ENCODE results near the gene RSPH1.

Gene RSPH1

GRCh38 chr21:42496120-42496838 is at the start of gene RSPH1:
Gene RSPH1, minus strand, starts transcription at chr21:42496224. Its CDS starts 38 bp downstream, at chr21:42496186.
- peak; percentile 99 for DNase-seq (ENCODE audit: low spot score)

GRCh38 chr21:42545745-42546144 is 49.7 kb upstream of the RSPH1 start:
- peak; percentile 39 for DNase-seq (ENCODE audit: low spot score)

DNA sequence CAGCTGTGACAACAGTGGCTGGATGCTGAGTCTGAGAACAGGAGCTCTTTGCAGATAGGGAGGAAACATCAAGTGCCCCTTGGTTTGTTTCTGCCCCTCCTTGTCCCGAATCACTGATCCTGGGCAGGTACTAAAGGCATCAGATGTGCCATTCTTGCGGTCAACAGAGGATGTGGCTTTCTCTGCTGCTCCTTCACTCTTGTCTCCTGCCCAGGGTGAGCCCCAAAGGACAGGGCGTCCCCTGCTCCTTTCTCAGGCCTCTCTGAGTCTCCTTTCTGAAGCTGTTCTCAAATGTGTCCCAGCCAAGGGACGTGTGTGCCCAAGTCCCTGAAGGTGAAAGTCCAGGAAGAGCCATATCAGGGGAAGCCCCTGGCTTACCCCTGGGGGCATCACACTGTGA is 49.3 kb upstream of the RSPH1 start:
- no peak for DNase-seq (ENCODE audit: low spot score)

- DNase-seq (ENCODE audit: low spot score), result no peak
Measured at GRCh38 chr21:42544544-42544943, 48.5 kb upstream of the RSPH1 start.

DNA sequence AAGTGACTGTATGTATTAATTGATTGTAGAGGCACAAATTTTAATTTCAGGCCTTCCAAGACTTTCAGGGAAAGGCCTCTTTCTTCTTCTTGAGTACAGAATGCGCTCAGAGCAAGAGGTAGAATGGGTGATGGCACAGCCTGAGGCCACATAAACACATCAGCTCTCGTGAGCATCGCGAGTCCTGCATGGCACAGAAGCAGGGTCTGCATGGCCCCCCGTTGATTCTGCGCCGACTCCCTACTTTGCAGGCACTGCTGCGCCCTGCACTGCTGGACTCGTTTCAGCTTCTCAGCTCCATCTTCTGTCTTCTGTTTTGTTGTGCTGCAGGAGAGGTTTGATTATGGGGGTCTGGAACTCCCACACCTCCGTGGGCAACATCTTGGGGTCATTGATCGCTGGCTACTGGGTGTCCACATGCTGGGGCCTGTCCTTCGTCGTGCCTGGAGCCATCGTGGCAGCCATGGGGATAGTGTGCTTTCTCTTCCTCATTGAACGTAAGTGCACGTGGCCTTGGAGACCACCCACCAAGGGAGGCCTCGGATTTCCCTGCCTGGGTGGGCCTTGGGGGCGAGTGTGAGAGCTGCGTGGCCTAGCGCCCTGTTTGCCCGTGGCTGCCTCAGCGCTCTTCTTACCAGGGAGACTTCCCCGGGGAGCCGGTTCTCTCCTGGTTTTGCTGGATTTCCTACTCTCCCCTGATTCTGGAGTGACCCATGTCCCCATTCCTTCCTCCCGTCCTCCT is 47.3 kb upstream of the RSPH1 start:
- no peak for DNase-seq (ENCODE audit: low spot score)

- DNase-seq (ENCODE audit: low spot score), result no peak
Measured at GRCh38 chr21:42542596-42542995, 46.6 kb upstream of the RSPH1 start.

- no peak for DNase-seq (ENCODE audit: low spot score)
Measured at GRCh38 chr21:42542196-42542595, 46.2 kb upstream of the RSPH1 start.

DNA sequence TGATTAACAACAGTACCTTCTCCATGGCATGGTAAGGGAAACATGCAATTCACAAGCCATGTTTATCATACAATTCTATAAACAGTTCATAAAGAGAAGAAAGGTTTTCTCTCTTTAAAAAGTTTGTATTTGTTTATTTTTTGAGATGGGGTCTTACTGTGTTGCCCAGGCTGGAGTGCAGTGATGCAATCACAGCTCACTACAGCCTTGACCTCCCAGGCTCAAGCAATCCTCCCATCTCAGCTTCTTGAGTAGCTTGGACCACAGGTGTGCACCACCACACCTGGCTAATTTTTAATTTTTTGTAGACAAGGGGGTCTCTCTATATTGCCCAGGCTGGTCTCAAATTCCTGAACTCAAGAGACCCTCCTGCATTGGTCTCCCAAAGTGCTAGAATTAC is 45.6 kb upstream of the RSPH1 start:
- no peak for DNase-seq (ENCODE audit: low spot score)

GRCh38 chr21:42541174-42541573 is 45.1 kb upstream of the RSPH1 start:
- no peak for DNase-seq (ENCODE audit: low spot score)

DNA sequence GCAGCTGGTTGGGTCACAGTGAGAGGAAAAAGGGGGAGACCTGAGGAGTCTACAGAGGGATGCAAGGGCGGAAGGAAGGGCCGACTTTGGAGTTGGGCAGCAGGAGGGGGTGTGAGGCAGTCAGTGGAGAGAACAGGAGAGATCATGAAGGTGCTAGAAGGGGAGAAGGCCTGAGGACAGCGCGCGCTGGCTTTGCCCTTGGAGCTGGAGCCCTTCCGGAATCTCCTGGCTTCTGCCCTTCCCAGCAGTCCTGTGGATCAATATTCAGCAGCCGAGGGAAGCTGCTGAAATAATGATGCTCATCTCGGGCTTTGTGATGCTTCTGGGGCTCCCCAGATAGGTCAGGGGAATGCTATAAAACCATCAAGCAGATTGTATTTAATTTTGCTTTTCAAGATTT is 44.4 kb upstream of the RSPH1 start:
- DNase-seq (ENCODE audit: low spot score), result no peak

DNA sequence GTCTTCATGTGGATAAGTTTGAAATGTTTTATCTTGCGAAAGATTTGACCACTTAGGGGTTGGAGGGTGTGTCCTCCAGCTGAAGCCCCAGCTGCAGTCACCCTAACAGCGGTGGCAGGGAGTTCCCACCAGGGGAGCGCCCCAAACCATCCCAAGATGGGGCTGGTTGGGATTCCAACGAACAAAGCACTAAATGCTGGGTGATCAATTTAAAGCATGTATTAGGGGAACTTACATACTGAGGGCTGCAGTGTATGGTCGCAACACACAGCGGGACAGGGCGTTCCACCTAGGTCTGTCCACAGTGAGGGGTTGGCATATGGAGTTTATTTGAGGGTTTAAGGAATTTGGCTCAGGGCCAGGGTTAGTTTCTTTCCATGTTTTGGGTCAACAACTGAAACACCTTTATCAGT is 43.9 kb upstream of the RSPH1 start:
- peak; percentile 13 for DNase-seq (ENCODE audit: low spot score)

DNA sequence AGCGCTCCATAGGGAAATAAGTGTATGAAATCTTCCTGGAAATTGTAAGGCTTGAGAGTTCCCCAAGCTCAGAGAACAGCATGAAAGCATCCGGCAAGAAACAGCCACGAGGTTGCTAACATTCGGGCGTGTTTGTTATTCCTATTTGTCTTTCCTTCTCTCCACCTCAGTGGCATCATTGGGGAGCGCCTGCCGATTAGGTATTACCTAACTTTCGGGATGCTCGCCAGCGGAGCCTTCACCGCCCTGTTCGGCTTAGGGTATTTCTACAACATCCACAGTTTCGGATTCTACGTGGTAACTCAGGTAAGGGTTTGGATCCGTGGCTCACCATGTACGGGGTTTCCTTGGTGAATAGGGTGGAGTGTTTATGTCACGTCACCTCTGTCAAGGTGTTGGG is 43.3 kb upstream of the RSPH1 start:
- no peak for DNase-seq (ENCODE audit: low spot score)

DNA sequence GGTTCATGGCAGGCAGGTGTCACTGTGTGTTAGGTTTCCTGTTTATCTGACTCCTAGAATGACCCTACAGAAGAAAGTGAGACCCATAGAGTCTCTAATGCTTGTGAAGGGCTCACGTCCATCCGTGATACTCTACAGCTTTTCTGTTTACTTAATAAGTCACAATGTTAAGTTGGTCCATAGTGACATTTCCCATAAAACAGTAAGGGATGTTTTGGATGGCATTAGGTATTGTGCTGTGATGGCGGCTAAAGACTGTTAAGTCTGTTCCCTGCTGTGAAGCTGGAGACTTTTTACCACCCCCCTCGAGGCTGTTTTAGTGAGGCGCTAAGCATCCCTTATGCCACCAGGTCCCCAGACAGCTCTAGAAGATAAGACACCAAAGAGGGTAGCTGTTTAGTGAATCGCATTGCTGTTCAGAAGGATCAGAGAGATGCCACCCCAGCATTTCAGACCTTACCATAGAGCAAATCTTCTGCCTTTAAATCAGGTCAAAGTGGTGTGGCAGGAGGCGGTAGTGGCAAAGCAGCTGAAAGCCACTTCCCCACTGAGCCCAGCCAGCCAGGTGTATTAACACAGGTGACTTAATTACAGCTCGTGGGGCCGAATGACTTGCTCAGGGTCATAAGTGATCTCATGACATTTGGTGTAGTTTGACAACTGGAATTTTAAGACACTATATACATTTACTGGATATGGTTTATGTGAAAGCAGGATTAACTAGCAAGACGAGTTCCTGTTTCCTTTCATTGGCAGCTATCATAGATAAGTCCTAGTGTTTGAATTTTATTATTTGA is 42.7 kb upstream of the RSPH1 start:
- DNase-seq (ENCODE audit: low spot score), result no peak

DNA sequence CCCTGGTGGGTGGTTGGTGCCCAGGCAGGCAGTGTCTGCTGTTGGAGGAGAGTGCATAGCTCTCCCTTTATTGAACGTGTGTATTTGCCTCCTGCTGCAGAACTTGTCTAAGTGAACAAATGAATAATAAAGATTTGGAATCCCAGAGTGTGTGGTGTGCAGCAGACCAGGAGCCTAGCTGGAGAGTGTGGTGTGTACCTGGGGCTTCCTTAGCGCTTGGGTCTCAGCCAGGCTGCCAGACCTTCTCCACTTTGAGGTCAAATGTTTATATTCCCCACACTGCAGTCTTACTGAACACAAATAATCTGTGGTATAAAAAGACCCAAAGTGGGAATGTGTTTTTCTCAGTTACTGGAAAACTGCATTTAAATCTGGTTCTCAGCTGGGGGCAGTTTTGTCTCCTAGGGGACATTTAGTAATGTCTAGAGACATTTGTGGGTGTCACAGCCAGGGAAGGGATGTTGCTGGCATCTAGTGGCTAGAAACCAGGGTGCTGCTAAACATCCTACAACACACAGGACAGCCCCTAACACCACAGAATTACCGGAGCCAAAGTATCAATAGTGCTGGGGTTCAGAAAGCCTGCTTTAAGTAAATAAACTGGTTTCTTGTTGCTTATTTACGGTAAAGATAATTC is 41.2 kb upstream of the RSPH1 start:
- no peak for DNase-seq (ENCODE audit: low spot score)

GRCh38 chr21:42536601-42537000 is 40.6 kb upstream of the RSPH1 start:
- DNase-seq (ENCODE audit: low spot score), result no peak

DNA sequence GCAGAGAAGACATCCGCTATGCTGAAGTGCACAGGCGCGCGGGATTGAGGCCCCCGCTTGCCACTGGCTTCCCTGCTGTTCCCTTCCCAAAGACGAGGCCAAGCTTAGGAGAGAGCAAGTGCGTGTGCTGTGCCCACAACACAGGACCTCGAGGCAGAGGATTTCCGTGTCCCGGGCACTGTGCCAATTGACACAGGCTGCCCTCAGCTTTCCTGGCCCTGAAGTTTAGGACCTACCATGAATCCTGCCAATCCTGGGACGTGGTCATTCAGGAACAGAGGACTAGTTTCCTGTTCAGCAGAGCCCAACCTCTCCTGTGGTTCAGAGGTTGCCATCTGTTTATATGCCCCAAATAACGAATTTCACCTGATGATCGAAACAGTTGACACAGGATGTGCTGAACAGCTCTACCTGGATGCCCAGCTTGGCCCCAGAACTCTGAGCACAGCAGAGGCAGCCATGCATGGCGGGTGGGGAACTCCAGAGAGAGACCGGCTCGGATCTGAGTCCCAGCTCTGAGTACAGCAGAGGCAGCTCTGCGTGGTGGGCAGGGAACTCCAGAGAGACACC is 39.7 kb upstream of the RSPH1 start:
- DNase-seq (ENCODE audit: low spot score), result no peak

GRCh38 chr21:42534421-42535378 is 38.7 kb upstream of the RSPH1 start:
- DNase-seq (ENCODE audit: low spot score), result no peak

DNA sequence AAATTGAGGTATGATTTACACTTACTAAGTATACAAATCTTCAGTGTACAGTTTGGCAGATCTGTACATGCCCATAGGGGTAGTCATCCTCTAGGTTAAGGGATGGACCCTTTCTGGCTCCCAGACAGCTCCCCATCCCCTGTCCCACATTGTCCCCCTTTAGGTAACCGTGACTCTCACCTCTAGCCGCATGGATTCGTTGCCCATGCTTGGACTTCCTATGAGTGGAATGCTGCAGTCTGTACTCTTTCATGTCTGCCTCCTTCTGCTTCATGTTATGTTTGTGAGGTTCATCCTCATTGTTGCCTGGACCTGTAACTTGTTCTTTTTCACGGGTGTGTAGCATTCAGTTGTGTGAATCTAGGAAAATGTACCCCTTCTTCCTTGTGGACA is 37.9 kb upstream of the RSPH1 start:
- no peak for DNase-seq (ENCODE audit: low spot score)

DNA sequence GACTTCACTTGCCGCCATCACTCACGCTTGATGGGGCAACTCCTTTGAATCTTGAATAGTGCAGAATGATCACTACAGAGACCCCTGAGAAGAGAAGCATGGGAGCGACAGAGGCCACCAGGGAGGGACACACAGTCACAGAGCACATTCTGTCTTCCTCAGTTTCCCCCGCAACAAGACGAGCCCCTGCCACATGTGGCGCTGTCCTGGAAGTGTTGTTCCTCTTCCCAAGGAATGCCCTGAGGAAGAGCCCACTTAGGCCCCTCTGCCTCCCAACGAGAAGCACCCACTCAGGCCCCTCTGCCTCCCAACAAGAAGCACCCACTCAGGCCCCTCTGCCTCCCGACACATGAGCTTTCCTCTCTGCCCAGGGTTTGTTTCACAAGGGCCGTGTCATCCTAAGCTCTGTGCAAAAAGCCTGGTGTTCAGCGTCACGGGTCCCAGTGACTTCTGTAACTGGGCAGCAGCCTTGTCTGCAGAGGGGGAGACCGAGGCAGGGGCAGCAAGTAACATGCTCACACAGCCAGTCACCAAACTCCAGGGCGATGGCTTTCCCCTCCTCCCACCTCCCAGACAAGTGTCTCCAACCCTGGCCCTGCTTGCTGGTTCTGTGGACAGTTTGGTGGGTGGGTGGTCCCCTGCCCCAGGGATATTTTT is 37.4 kb upstream of the RSPH1 start:
- no peak for DNase-seq (ENCODE audit: low spot score)

DNA sequence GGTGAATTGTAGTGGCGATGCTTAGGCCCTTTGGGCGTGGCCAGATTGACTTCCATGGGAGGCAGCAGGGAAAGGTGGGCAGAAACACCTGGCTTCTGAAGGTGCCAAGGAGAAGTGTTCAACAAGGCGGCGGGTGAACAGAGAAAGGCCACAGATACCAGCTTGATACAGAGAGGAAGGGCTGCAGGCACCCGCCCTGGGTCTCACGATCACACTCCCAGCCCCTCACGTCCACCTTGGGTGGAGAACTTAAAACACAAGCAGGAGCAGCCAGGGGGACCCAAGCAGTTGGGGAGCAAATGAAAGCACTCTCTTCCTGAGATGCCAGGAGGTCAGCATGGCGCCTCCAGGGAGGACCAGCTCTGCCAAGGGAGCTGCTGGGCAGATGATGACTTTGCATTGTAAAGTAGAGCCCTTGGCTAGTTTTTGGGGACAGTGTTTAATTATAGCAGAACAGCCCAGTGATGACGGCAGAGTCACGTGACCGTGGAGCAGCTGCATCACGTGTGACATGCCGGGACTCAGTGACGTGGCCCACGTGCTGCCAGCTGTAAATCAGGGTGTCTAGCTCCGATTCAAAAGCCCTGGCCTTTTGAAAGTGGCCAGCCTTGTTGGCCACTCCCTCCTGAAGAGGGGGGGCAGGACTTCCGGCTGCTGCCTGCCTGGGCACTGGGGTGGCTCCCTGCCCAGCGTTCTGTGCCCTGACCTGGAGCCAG is 36.6 kb upstream of the RSPH1 start:
- DNase-seq (ENCODE audit: low spot score), result no peak
